ENCODE data around the gene ITPR2.
A peak's percentile ranks its signal among the peaks of the same experiment; 100 is the strongest.

ITPR2 gene

GRCh38 chr12:26696613-26697092 is 136.3 kb downstream of the ITPR2 start:
- no peak for TF ChIP-seq CTCF (IDR thresholded peaks at IDR 0.05; ENCODE audit: low read depth, low read length, missing control alignments)
- H3K4me3 ChIP-seq (replicated peaks; ENCODE audit: low read depth, low read length), result no peak overlapping the region
- no peak for DNase-seq (ENCODE audit: extremely low read depth, low read depth)

GRCh38 chr12:26696048-26696612 is 136.9 kb downstream of the ITPR2 start:
- no peak for TF ChIP-seq CTCF (IDR thresholded peaks at IDR 0.05; ENCODE audit: low read depth, low read length, missing control alignments)
- DNase-seq (ENCODE audit: extremely low read depth, low read depth), result no peak
- H3K4me3 ChIP-seq (replicated peaks; ENCODE audit: low read depth, low read length), result no peak overlapping the region

GRCh38 chr12:26694402-26694801 is 138.6 kb downstream of the ITPR2 start:
- no peak for DNase-seq (ENCODE audit: extremely low read depth, low read depth)
- no peak overlapping the region for H3K4me3 ChIP-seq (replicated peaks; ENCODE audit: low read depth, low read length)
- no peak for TF ChIP-seq CTCF (IDR thresholded peaks at IDR 0.05; ENCODE audit: low read depth, low read length, missing control alignments)

GRCh38 chr12:26692407-26692806 is 140.6 kb downstream of the ITPR2 start:
- TF ChIP-seq CTCF (IDR thresholded peaks at IDR 0.05; ENCODE audit: low read depth, low read length, missing control alignments), result no peak
- H3K4me3 ChIP-seq (replicated peaks; ENCODE audit: low read depth, low read length), result no peak overlapping the region
- no peak for DNase-seq (ENCODE audit: extremely low read depth, low read depth)

- TF ChIP-seq CTCF (IDR thresholded peaks at IDR 0.05; ENCODE audit: low read depth, low read length, missing control alignments), result no peak
- no peak overlapping the region for H3K4me3 ChIP-seq (replicated peaks; ENCODE audit: low read depth, low read length)
- peak; percentile 89 for DNase-seq (ENCODE audit: extremely low read depth, low read depth)
Observed at GRCh38 chr12:26691234-26691970, 141.6 kb downstream of the ITPR2 start.

- DNase-seq (ENCODE audit: extremely low read depth, low read depth), result no peak
- H3K4me3 ChIP-seq (replicated peaks; ENCODE audit: low read depth, low read length), result no peak overlapping the region
- no peak for TF ChIP-seq CTCF (IDR thresholded peaks at IDR 0.05; ENCODE audit: low read depth, low read length, missing control alignments)
Observed at GRCh38 chr12:26690601-26691000, 142.4 kb downstream of the ITPR2 start.

All from HFF-Myc (cell line).